Measurements from ENCODE around the gene ATP2C1.

Gene ATP2C1

DNA sequence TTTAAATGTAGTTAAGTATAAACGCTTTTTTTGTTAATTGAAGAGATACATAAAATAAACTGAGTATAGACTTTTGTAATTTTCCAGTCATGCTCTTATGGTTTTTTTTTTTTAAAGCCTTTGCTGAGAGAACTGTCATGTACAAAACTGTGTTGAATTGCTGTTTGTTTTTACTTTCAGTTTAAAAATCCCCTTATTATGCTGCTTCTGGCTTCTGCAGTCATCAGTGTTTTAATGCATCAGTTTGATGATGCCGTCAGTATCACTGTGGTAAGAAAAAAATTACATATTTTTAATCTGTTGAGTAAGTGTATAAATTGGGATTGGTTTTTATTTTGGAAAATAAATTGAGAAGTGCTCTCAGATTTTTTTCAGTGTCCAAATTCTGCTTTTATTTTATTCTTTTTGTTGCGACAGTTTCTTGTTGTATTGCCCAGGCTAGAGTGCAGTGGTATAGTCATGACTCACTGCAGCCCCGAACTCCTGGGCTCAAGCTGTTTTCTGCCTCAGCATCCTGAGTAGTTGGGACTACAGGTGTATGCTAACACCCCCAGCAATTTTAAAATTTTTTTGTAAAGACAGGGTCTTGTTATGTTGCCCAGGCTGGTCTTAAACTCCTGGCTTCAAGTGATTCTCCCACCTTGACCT, 40.7 kb downstream of the ATP2C1 start:
- in situ Hi-C loops (cut with MboI; ENCODE audit: low sequenced_read_pairs), result no loop called here
- Histone ChIP-seq H3K9me3 (no peaks in the 10 kb centered on the region), H3K27me3 (ENCODE audit: low read depth) (no peaks in the 10 kb centered on the region), H3K4me1 (peaks cover 7% of the 10 kb centered on the region), H3K4me3 (no peak overlapping the region), H3K36me3 (replicated peaks) (peaks cover 26% of the 10 kb centered on the region)
- no peak for DNase-seq (ENCODE audit: low spot score in 2 of 2)

DNA sequence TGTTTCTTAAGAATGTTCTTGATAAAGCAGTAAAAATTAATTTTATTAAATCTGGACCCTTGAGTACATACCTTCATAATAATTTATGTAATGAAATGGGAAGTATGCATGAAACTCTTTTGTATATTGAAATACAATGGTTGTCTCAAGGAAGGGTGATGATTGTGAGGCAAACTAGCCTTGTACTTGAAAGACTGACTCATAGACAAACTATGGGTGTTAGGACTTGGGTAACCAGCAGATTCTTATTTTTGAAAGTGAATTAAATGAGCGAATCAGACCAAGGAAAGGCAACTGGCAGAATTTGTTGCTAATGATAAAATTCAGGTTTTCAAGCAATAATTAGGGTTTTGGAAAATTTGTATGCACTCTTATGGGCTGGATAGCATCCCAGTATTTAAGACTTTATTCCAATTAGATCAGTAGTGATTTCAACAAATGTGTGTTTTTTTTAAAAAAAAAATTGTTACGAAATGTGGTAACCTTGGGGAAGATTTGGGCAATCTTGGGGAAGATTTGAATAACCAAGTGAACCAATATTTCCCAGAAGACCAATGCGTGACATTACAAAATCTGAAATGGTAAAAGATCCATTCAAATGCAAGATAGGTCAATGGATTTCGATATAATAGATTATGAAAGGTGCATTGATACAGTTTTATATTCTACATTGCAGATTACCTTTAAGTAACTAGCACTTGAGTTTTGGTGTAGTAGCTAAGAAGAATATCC, 42.0 kb downstream of the ATP2C1 start:
- in situ Hi-C loops (cut with MboI; ENCODE audit: low sequenced_read_pairs), result no loop called here
- no peak overlapping the region for H3K4me3 ChIP-seq
- H3K4me1 ChIP-seq, result peaks cover 5% of the 10 kb centered on the region; the same call in 1 of the 2 replicates
- no peaks in the 10 kb centered on the region for H3K27me3 ChIP-seq (ENCODE audit: low read depth)
- H3K9me3 ChIP-seq, result no peaks in the 10 kb centered on the region
- peaks cover 20% of the 10 kb centered on the region for H3K36me3 ChIP-seq (replicated peaks)
- DNase-seq (ENCODE audit: low spot score in 2 of 2), result no peak

DNA sequence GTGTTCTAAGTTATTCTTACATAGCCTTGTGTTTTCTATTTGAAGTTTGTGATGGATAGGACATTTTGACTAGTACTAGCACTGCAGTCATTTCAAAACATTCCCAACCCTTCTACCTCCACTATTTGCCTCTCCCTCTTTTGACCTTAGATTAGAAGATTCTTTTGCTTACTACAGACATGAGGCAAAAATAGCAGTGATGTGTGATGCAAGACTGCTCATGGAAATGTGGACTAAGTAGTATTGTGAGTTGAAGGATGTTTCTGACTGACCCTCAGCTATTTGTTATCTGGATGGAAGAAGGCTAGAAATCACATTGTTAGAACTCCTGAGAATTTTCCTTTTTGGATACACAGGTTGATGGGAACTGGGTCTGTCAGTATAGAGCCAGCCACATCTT, 45.9 kb downstream of the ATP2C1 start:
- Histone ChIP-seq H3K36me3 (replicated peaks) (peaks cover 42% of the 10 kb centered on the region), H3K4me1 (no peaks in the 10 kb centered on the region), H3K27me3 (ENCODE audit: low read depth) (no peaks in the 10 kb centered on the region), H3K9me3 (no peaks in the 10 kb centered on the region), H3K4me3 (no peak overlapping the region)
- in situ Hi-C loops (cut with MboI; ENCODE audit: low sequenced_read_pairs), result no loop called here
- no peak for DNase-seq (ENCODE audit: low spot score in 2 of 2)

DNA sequence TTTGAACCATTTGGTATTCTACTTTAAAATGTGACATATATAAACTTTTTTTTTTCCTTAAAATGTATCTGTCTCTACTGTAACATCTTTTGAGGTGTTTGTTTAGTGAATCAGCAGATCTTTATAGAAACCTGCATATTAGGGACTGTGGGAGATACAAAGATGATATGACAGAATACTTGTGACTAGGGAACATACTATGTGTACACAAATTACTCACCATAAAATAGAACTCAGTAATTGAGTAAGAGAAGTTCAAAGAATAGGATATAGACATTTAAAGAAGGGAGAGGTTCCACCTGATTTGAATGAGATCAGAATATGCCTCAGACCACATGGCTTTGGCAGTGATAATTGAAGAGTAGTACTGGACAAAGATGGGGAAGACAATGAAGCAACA, 47.9 kb downstream of the ATP2C1 start:
- H3K4me1 ChIP-seq, result no peaks in the 10 kb centered on the region
- no peaks in the 10 kb centered on the region for H3K27me3 ChIP-seq (ENCODE audit: low read depth)
- DNase-seq (ENCODE audit: low spot score in 2 of 2), result no peak
- H3K36me3 ChIP-seq (replicated peaks), result peaks cover 41% of the 10 kb centered on the region
- H3K4me3 ChIP-seq, result no peak overlapping the region
- H3K9me3 ChIP-seq, result no peaks in the 10 kb centered on the region
- in situ Hi-C loops (cut with MboI; ENCODE audit: low sequenced_read_pairs), result no loop called here

DNA sequence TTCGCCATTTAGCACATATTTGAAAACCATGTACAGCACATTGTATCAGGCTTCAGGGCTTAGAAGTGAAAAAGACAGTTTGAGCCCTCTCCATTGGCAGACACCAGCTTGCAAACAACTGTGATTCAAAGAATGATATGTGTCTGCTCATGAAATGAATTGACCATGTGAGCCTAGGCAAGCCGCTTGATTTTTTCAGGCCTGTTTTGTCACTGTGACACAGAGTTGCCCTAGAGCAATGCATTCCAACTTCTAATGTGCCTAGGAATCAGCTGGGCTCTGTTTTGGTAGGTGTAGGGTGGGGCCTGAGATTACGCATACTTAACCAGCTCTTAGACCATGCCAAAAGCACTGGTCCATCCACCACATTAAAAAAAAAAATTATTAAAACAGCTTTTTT, 53.0 kb downstream of the ATP2C1 start:
- no peak overlapping the region for H3K4me3 ChIP-seq
- H3K4me1 ChIP-seq, result peaks cover 9% of the 10 kb centered on the region; the same call in 1 of the 2 replicates
- peaks cover 51% of the 10 kb centered on the region for H3K36me3 ChIP-seq (replicated peaks)
- DNase-seq (ENCODE audit: low spot score in 2 of 2), result no peak
- in situ Hi-C loops (cut with MboI; ENCODE audit: low sequenced_read_pairs), result no loop called here
- H3K27me3 ChIP-seq (ENCODE audit: low read depth), result no peaks in the 10 kb centered on the region
- H3K9me3 ChIP-seq, result no peaks in the 10 kb centered on the region

DNA sequence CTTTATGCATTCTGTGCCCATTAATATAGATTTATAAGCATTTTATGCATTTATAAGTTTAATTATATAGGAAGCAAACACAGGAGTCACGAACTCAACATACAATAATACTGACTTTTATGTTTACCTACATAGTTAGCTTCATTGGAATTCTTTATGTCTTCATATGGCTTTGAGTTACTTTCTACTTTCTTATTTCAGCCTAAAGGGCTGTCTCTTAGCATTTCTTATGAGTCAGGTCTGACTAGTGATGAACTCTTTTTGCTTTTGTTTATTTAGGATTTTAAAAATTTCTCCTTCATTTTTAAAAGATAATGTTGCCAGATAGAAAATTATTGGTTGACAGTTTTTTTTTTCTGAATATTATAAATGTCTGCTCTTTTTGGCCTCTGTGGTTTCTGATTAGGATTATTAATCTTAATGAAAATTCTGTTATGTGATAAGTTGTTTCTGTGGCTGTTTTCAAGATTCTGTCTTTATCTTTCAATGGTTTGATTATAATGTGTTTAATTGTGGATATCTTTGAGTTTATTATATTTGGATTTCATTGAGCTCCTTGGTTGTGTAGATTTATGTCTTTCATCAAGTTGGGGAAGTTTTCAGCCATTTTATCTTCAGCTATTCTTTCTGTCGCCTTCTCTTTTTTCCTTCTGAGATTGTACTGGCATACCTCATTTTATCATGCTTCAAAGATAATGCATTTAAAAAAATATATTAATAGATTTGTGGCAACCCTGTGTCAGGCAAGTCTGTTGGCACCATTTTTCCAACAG, 54.3 kb downstream of the ATP2C1 start:
- peaks cover 44% of the 10 kb centered on the region for H3K36me3 ChIP-seq (replicated peaks)
- DNase-seq (ENCODE audit: low spot score in 2 of 2), result no peak
- in situ Hi-C loops (cut with MboI; ENCODE audit: low sequenced_read_pairs), result no loop called here

DNA sequence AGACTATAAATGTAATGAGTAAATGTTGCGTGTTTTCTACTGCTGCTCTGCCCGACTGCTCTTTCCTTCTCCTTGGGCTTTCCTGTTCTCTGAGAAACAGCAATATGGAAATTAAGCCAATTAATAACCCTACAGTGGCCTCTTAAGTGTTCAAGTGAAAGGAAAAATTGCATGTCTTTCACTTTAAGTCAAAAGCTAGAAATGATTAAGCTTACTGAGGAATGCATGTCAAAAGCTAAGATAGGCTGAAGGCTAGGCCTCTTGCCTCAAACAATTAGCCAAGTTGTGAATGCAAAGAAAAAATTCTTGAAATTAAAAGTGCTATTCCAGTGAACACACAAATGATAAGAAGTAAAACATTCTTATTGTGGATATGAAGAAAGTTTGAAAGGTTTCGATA, 55.0 kb downstream of the ATP2C1 start:
- Histone ChIP-seq H3K27me3 (ENCODE audit: low read depth) (no peaks in the 10 kb centered on the region), H3K4me1 (peaks cover 16% of the 10 kb centered on the region; the same call in 1 of the 2 replicates), H3K4me3 (no peak overlapping the region), H3K9me3 (no peaks in the 10 kb centered on the region), H3K36me3 (replicated peaks) (peaks cover 39% of the 10 kb centered on the region)
- DNase-seq (ENCODE audit: low spot score in 2 of 2), result no peak
- in situ Hi-C loops (cut with MboI; ENCODE audit: low sequenced_read_pairs), result no loop called here

More for the DNA sequence above, 54.3 kb downstream of the ATP2C1 start:
- no peak overlapping the region for H3K4me3 ChIP-seq
- no peaks in the 10 kb centered on the region for H3K9me3 ChIP-seq
- H3K27me3 ChIP-seq (ENCODE audit: low read depth), result no peaks in the 10 kb centered on the region
- H3K4me1 ChIP-seq, result peaks cover 16% of the 10 kb centered on the region; the same call in 1 of the 2 replicates

DNA sequence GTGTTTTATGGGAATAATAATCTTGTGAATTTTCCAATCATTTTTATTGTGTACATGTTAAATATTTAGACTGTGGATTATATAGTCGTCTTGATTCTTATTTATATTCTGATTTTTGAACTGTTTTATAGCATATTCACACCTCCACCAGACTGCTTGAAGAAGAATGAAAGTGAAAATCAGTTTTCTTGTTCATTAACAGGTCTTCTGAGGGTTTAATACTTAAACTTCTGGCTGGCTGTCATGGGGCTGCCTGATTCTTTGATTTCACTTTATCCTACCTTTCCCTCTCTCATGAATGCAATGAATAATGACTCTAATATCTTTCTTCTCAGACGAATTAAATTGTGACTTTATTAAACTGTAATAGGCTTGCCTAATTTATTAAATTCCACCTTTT, 56.2 kb downstream of the ATP2C1 start:
- Histone ChIP-seq H3K36me3 (replicated peaks) (peaks cover 33% of the 10 kb centered on the region), H3K9me3 (no peaks in the 10 kb centered on the region), H3K27me3 (ENCODE audit: low read depth) (no peaks in the 10 kb centered on the region), H3K4me1 (peaks cover 21% of the 10 kb centered on the region), H3K4me3 (no peak overlapping the region)
- in situ Hi-C loops (cut with MboI; ENCODE audit: low sequenced_read_pairs), result no loop called here
- DNase-seq (ENCODE audit: low spot score in 2 of 2), result no peak

DNA sequence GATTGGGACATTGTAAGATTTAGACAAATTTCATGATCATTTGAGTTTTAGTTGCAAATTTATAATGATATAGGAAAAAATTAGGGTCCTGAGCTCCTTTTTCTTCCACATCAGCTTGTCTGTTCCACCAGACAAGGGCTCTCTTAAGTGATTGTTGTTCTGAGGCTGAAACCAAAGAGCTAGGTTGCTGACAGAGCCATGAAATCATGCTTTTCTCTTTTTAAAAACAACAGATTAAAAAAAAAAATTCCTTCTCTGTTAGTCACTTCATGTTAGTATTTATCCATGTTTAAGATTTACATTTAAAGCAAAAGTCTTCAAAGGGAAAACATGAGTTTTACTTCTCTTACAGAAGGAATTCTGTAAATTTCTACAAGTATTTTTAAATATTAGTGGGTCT, 56.8 kb downstream of the ATP2C1 start:
- no peak for DNase-seq (ENCODE audit: low spot score in 2 of 2)
- H3K36me3 ChIP-seq (replicated peaks), result peaks cover 33% of the 10 kb centered on the region
- peaks cover 26% of the 10 kb centered on the region for H3K4me1 ChIP-seq
- in situ Hi-C loops (cut with MboI; ENCODE audit: low sequenced_read_pairs), result no loop called here
- H3K27me3 ChIP-seq (ENCODE audit: low read depth), result no peaks in the 10 kb centered on the region
- H3K9me3 ChIP-seq, result no peaks in the 10 kb centered on the region
- no peak overlapping the region for H3K4me3 ChIP-seq

DNA sequence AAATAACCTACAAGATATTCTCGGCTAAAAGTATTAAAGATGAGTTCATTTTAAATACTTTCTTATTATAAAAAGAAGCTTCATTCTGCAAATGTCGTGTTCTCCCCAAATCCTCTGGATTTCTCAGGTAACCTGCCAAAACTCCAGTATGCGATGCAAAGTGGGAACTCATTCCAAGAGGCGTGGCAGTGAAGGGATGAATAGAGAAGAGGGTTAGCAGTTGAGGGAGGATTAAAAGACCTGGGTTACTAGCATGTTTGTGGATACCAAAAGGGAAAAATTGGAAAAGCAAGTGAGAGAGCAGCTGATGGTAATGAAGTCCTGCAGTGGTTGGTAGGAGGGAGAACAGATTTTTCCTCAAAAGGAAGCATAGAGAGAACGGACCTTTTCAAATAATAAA, 61.6 kb downstream of the ATP2C1 start:
- Histone ChIP-seq H3K27me3 (ENCODE audit: low read depth) (no peaks in the 10 kb centered on the region), H3K4me1 (peaks cover 40% of the 10 kb centered on the region), H3K9me3 (no peaks in the 10 kb centered on the region), H3K36me3 (replicated peaks) (peaks cover 13% of the 10 kb centered on the region), H3K4me3 (no peak overlapping the region)
- DNase-seq (ENCODE audit: low spot score in 2 of 2), result peak; percentile 56 to 75
- in situ Hi-C loops (cut with MboI; ENCODE audit: low sequenced_read_pairs), result no loop called here

DNA sequence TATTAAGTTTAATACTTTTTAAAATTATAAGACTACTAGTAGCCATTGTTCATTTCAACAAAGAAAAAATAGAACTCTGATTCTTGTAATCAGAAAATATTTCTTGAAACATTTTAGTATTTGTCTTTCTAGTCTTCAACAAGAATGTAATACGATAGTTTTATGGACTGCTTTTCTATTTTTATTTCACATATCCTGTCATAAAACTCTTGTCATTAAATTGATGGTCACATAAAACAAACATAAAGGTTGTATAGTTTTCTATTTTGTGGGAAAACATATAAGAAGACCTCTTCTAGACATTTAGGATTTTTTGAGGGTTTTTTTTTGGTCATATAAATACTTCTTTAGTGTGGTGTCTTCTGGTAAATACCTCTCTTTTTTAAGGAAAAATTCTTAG, 62.4 kb downstream of the ATP2C1 start:
- Histone ChIP-seq H3K9me3 (no peaks in the 10 kb centered on the region), H3K4me1 (peaks cover 40% of the 10 kb centered on the region), H3K36me3 (replicated peaks) (peaks cover 16% of the 10 kb centered on the region; the same call in 1 of the 2 replicates), H3K4me3 (no peak overlapping the region), H3K27me3 (ENCODE audit: low read depth) (no peaks in the 10 kb centered on the region)
- in situ Hi-C loops (cut with MboI; ENCODE audit: low sequenced_read_pairs), result no loop called here
- DNase-seq (ENCODE audit: low spot score in 2 of 2), result no peak

DNA sequence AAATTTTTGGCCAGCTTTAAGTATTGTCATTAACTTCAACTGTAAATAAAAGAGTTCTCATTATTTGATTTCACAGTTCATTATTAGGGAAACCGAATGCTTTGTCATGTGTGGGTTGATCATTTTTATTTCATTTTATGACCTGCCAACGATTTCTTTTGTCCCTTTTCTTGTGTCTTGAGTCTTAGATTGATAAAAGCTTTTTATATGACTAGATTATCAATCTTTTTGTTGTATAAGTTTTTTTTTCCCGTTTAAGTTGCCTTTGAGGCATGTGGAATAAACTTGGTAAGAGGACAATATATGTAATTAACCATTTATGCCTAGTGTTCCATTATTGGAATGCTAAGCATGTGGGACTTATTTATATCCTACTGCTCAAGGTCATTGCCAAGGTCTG, 62.8 kb downstream of the ATP2C1 start:
- Histone ChIP-seq H3K4me1 (peaks cover 38% of the 10 kb centered on the region), H3K9me3 (no peaks in the 10 kb centered on the region), H3K27me3 (ENCODE audit: low read depth) (no peaks in the 10 kb centered on the region), H3K36me3 (replicated peaks) (peaks cover 16% of the 10 kb centered on the region; the same call in 1 of the 2 replicates), H3K4me3 (no peak overlapping the region)
- in situ Hi-C loops (cut with MboI; ENCODE audit: low sequenced_read_pairs), result no loop called here
- DNase-seq (ENCODE audit: low spot score in 2 of 2), result peak in 1 of 2 experiments; percentile 94

DNA sequence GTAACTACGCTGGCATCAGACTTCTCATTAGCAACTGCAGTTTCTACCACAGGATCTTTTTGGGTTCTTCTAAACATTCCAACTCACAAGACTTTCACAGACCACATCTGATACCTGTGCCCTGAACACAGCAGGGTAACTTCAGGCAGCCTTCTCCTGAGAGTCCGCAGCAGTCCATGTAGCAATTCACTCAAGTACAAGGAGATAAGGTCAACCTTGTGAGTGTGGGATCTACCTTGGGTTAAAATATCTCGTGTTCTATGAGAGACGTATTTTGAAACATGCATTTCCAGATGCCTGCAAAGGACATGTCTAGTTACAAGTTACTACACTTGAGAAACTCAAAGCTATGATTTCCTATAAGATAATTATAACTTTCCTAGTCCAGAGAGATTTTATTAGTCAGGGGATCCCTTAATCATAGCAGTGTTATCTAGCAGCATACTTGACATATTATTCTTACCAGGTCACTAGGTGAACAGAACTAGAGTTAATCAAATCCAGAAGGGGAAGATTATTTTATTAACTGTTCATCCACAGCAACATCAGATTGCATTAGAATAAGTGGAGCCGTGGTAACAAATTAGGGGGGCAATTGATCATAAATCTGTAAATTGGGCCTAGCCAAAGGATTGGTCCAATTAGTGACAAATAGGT, 66.4 kb downstream of the ATP2C1 start:
- H3K4me3 ChIP-seq, result no peak overlapping the region
- DNase-seq (ENCODE audit: low spot score in 2 of 2), result no peak
- no peaks in the 10 kb centered on the region for H3K27me3 ChIP-seq (ENCODE audit: low read depth)
- no peaks in the 10 kb centered on the region for H3K9me3 ChIP-seq
- in situ Hi-C loops (cut with MboI; ENCODE audit: low sequenced_read_pairs), result no loop called here
- H3K4me1 ChIP-seq, result peaks cover 52% of the 10 kb centered on the region
- H3K36me3 ChIP-seq (replicated peaks), result peaks cover 24% of the 10 kb centered on the region; the same call in 1 of the 2 replicates

Data from HAP-1 (cell line).